K562 (cell line): ENCODE data around the gene FOSL2. TPM values are rescaled to one million over a fixed set of nuclear protein-coding genes. Genes with fewer than 3 reads are reported as not detected.

Experiments used
- ATAC-seq: fragments of 200-7000 bp; cut with Tn5 transposase; 3 replicates; pipeline ENCODE4 v1.9.1; 2020; ENCODE audit warnings: moderate library complexity
- BruUV-seq: library from RNA; stranded (reverse); fragments of 400-500 nt; replicated peaks from 2 replicates; lab custom pipeline; 2021; lab: Mats Ljungman, UMichigan
- CTCF ChIA-PET: fragments of 300-600 bp; formaldehyde crosslinking; extraction: SDS; loops from one replicate; lab custom pipeline; 2021; ENCODE audit warnings: low intra/inter-chr PET ratio; lab: Yijun Ruan, JAX
- POLR2A ChIA-PET: fragments of 300-600, 350-650 bp; sonication (Branson Sonifier 250); formaldehyde crosslinking; extraction: SDS; loops from one replicate; lab custom pipeline; 2021; ENCODE audit warnings: antibody characterized with exemption, inconsistent platforms; lab: Yijun Ruan, JAX
- DNase-seq, 4 experiments: peaks; one replicate each; pipeline versions ENCODE4 v3.0.0 to v3.0.0-alpha.2; 2011 to 2018; ENCODE audit warnings: low spot score in 3 of 4, mixed read lengths in 3 of 4; ENCODE audit errors: extremely low read depth in 1 of 4
- FAIRE-seq: peaks from 2 replicates; lab custom pipeline; 2011; peaks lifted over from hg19 to GRCh38; lab: Jason Lieb, UNC
- H2AFZ ChIP-seq: 2 replicates; pipeline ENCODE4 v1.6.0; 2011; ENCODE audit warnings: low read depth, low read length, control low read depth, inconsistent platforms
- H3K27ac ChIP-seq: fragments of 200-600 bp; 3 replicates; pipeline ENCODE4 v1.8.0; 2011; ENCODE audit warnings: low read depth, mild to moderate bottlenecking, control low read depth, inconsistent platforms, low read length, moderate library complexity, mixed read lengths; ENCODE audit errors: extremely low read depth
- H3K27me3 ChIP-seq, 2 experiments: fragments of 300-600 bp in 1 of 2; 2 replicates in 1 of 2; 3 replicates in 1 of 2; pipeline versions ENCODE4 v1.6.0 to v1.8.0; 2011; ENCODE audit warnings: inconsistent platforms in 2 of 2, low read length in 2 of 2, mild to moderate bottlenecking in 1 of 2, mixed read lengths in 1 of 2, moderate library complexity in 1 of 2; ENCODE audit not compliant: control insufficient read depth in 2 of 2, insufficient read depth in 2 of 2
- H3K36me3 ChIP-seq: fragments of 300-600 bp; 3 replicates; pipeline ENCODE4 v1.8.0; 2011; ENCODE audit warnings: mild to moderate bottlenecking, low read length, inconsistent platforms; ENCODE audit not compliant: control insufficient read depth, insufficient read depth
- H3K4me1 ChIP-seq, 2 experiments: fragments of 200-600 bp in 1 of 2; replicated peaks in 1 of 2; 2 replicates in 1 of 2; 3 replicates in 1 of 2; pipeline versions ENCODE4 v1.5.1 to v1.8.0; 2011; ENCODE audit warnings: inconsistent platforms in 2 of 2, low read length in 2 of 2, mild to moderate bottlenecking in 1 of 2, mixed read lengths in 1 of 2, moderate library complexity in 1 of 2; ENCODE audit not compliant: control insufficient read depth in 2 of 2, insufficient read depth in 2 of 2
- H3K4me2 ChIP-seq: 2 replicates; pipeline ENCODE4 v1.6.1; 2011; ENCODE audit warnings: low read length, control low read depth, inconsistent platforms, mixed read lengths; ENCODE audit not compliant: insufficient read depth
- H3K4me3 ChIP-seq: fragments of 200-600 bp; sonication (generic), shearing (Covaris generic); 2 replicates; pipeline ENCODE4 v1.5.1; 2016; ENCODE audit warnings: control low read depth, inconsistent platforms
- H3K79me2 ChIP-seq: fragments of 200-600 bp; 3 replicates; pipeline ENCODE4 v1.8.0; 2011; ENCODE audit warnings: low read length, inconsistent platforms; ENCODE audit not compliant: control insufficient read depth, insufficient read depth
- H3K9ac ChIP-seq, 2 experiments: 2 replicates each; pipeline versions ENCODE4 v1.6.0 to v1.6.1; 2011; ENCODE audit warnings: low read depth in 2 of 2, low read length in 2 of 2, control low read depth in 1 of 2, inconsistent platforms in 1 of 2, mild to moderate bottlenecking in 1 of 2, mixed read lengths in 1 of 2; ENCODE audit not compliant: insufficient read depth in 1 of 2
- H3K9me1 ChIP-seq: one replicate; pipeline ENCODE4 v1.6.0; 2011; ENCODE audit warnings: inconsistent platforms, mild to moderate bottlenecking, low read length, moderate library complexity; ENCODE audit not compliant: control insufficient read depth, insufficient read depth
- H3K9me3 ChIP-seq: replicated peaks from 2 replicates; pipeline ENCODE4 v1.5.1; 2011; ENCODE audit warnings: low read depth, low read length, inconsistent platforms; ENCODE audit not compliant: control insufficient read depth, insufficient read depth
- H4K20me1 ChIP-seq: replicated peaks from 2 replicates; pipeline ENCODE4 v1.6.1; 2011; ENCODE audit warnings: low read length, inconsistent platforms, mixed read lengths; ENCODE audit not compliant: control insufficient read depth, insufficient read depth
- HMBOX1 ChIP-seq: sonication (generic); IDR thresholded peaks from 2 replicates; pipeline ENCODE4 v1.6.1; 2016
- POLR2AphosphoS5 ChIP-seq: IDR thresholded peaks from 2 replicates; pipeline ENCODE4 v1.6.1; 2011; ENCODE audit warnings: mild to moderate bottlenecking, low read depth, low read length, moderate library complexity; ENCODE audit not compliant: control insufficient read depth, insufficient read depth
- WGBS: fragments of 100-300 bp; shearing (Covaris generic); methylation state at CpG from one replicate; pipeline ENCODE4 v1.1.6; 2016; ENCODE audit warnings: low coverage, mixed read lengths; ENCODE audit not compliant: insufficient coverage; ENCODE audit errors: missing lambda C conversion rate; 5-methylcytosine and 5-hydroxymethylcytosine counted together
- in situ Hi-C: fragments of 300-500 bp; cut with MboI; formaldehyde crosslinking; loops from 4 replicates; pipeline ENCODE4 v1.15.0; 2018; ENCODE audit warnings: inconsistent platforms, mixed read lengths
- intact Hi-C: fragments of 100-400 bp; cut with micrococcal nuclease; formaldehyde crosslinking; loops from 2 replicates; pipeline ENCODE4 v1.14.2; 2022
- polyA plus RNA-seq, 8 experiments: library from polyadenylated mRNA; depleted of rRNA in 4 of 8; stranded (reverse) in 5 of 8; unstranded in 3 of 8; fragments of >200 nt; fragmentation: Nextera tagmentation in 2 of 8; fragmentation: Illumina TruSeq in 1 of 8; extraction: Ambion mirVana in 2 of 8; extraction: Trizol in 1 of 8; gene quantifications; 2 replicates each; pipeline versions ENCODE4 v1.2.1 to v1.2.3, GENCODE V29; 2011 to 2014; ENCODE audit warnings: inconsistent platforms in 1 of 8, missing spikeins in 1 of 8
- total RNA-seq, 7 experiments: library from RNA; depleted of rRNA in 6 of 7; stranded (reverse); fragments of >200 nt in 6 of 7; fragmentation: Illumina TruSeq in 2 of 7; extraction: Trizol in 2 of 7; gene quantifications; 2 replicates each; pipeline versions ENCODE4 v1.2.1 to v1.2.3, GENCODE V29; 2011 to 2021; ENCODE audit warnings: low replicate concordance in 1 of 7

FOSL2 gene
- total and polyA plus RNA-seq, 9 of the 15 experiments (the other 6 are each of a cell fraction or from before 2014, with no cell fraction given) = 0.04 to 2.9 (median 0.80) TPM

GRCh38 chr2:28389399-28390240 lies 3.0 kb upstream of the FOSL2 start:
- no TSS peak for BruUV-seq
- 0 out of 2 replicates have a peak overlapping the region, but pooled peaks have one; percentile 14 for H2AFZ ChIP-seq
- 0 out of 2 replicates have a peak overlapping the region, but pooled peaks have one; percentile 43 for H3K4me3 ChIP-seq
- TF ChIP-seq POLR2AphosphoS5 = no peak
- peak; percentile 70 for TF ChIP-seq HMBOX1
- H3K27me3 ChIP-seq = peaks cover 0 to 17% of the 10 kb centered on the region in 2 experiments; a peak in 2 of 5 replicates
- peak overlapping the region; percentile 27; the same call in 1 of the 2 replicates for H3K4me2 ChIP-seq
- in situ Hi-C loops = no loop called here
- POLR2A ChIA-PET = interaction anchor here (0.6 kb wide), 1 partner anchor 1712 kb away, joined by 3 read pairs; no protein-coding TSS in a partner anchor
- WGBS = 39% methylated on average over 14 of the region's 17 CpGs
- no peaks in the 10 kb centered on the region for H3K9me1 ChIP-seq
- H3K9me3 ChIP-seq = no peaks in the 10 kb centered on the region
- H3K4me1 ChIP-seq = peaks cover 9 to 36% of the 10 kb centered on the region in 2 experiments; a peak in 4 of 5 replicates
- H3K36me3 ChIP-seq = no peaks in the 10 kb centered on the region
- no peak overlapping the region for H3K27ac ChIP-seq
- no peak for ATAC-seq
- intact Hi-C loops = loop anchor here (2.0 to 10.0 kb wide), 4 partner anchors 31 to 665 kb away; partner anchors contain the start of genes BABAM2 and RBKS
- no peak overlapping the region for H3K9ac ChIP-seq
- peak; percentile 32 for FAIRE-seq
- DNase-seq = peak in 1 of 4 experiments; percentile 24
- no peaks in the 10 kb centered on the region for H3K79me2 ChIP-seq
- H4K20me1 ChIP-seq = no peaks in the 10 kb centered on the region
- CTCF ChIA-PET = no interaction called here
